Neural cell (in vitro differentiated cells): ENCODE data around the gene SH3D19. TPM values are rescaled to one million over a fixed set of nuclear protein-coding genes. Genes with fewer than 3 reads are reported as not detected.

Experiments
- H2AFZ ChIP-seq: fragments of 200-600, 300-800 bp; sonication (generic), shearing (Covaris generic); 2 replicates; pipeline ENCODE4 v1.6.0; 2014; ENCODE audit warnings: low read depth, mild to moderate bottlenecking, antibody characterized with exemption, low read length, moderate library complexity
- H3F3A ChIP-seq: fragments of 200-600 bp; shearing (Covaris generic); 2 replicates; pipeline ENCODE4 v1.6.1; 2016; ENCODE audit warnings: mild to moderate bottlenecking, moderate library complexity, mixed read lengths, antibody characterized with exemption, low read length; ENCODE audit not compliant: insufficient read depth, poor library complexity, severe bottlenecking
- H3K27ac ChIP-seq: fragments of 200-600, 300-800 bp; sonication (generic), shearing (Covaris generic); 2 replicates; pipeline ENCODE4 v1.5.1; 2014; ENCODE audit warnings: mild to moderate bottlenecking, low read length, moderate library complexity
- H3K27me3 ChIP-seq: fragments of 300-800, 200-600 bp; sonication (generic), shearing (Covaris generic); 2 replicates; pipeline ENCODE4 v1.6.0; 2014; ENCODE audit warnings: mild to moderate bottlenecking, low read depth, low read length, moderate library complexity; ENCODE audit not compliant: insufficient read depth
- H3K36me3 ChIP-seq: fragments of 300-800, 200-600 bp; sonication (generic), shearing (Covaris generic); 2 replicates; pipeline ENCODE4 v1.5.1; 2014; ENCODE audit warnings: mild to moderate bottlenecking, antibody characterized with exemption, low read length, moderate library complexity; ENCODE audit not compliant: insufficient read depth
- H3K4me2 ChIP-seq: fragments of 300-800, 200-600 bp; sonication (generic), shearing (Covaris generic); 2 replicates; pipeline ENCODE4 v1.6.0; 2014; ENCODE audit warnings: mild to moderate bottlenecking, low read length
- H3K4me3 ChIP-seq: fragments of 300-800, 200-600 bp; sonication (generic), shearing (Covaris generic); 2 replicates; pipeline ENCODE4 v1.5.1; 2014; ENCODE audit warnings: mild to moderate bottlenecking, low read length, moderate library complexity
- H3K79me2 ChIP-seq: fragments of 200-600 bp; shearing (Covaris generic); replicated peaks from 2 replicates; pipeline ENCODE4 v1.6.0; 2014; ENCODE audit warnings: mild to moderate bottlenecking, low read length, moderate library complexity; ENCODE audit not compliant: insufficient read depth
- H3K9ac ChIP-seq: fragments of 300-800, 200-600 bp; sonication (generic), shearing (Covaris generic); 2 replicates; pipeline ENCODE4 v1.6.1; 2016; ENCODE audit warnings: mild to moderate bottlenecking, low read length, mixed read lengths
- H3K9me2 ChIP-seq: fragments of 200-600 bp; shearing (Covaris generic); 2 replicates; pipeline ENCODE4 v1.6.1; 2016; ENCODE audit warnings: mild to moderate bottlenecking, low read length, mixed read lengths; ENCODE audit not compliant: insufficient read depth
- H3K9me3 ChIP-seq: fragments of 200-600, 300-800 bp; sonication (generic), shearing (Covaris generic); 2 replicates; pipeline ENCODE4 v1.6.1; 2016; ENCODE audit warnings: mild to moderate bottlenecking, mixed run types, low read length, moderate library complexity, mixed read lengths
- H4K20me1 ChIP-seq: fragments of 200-600 bp; shearing (Covaris generic); 2 replicates; pipeline ENCODE4 v1.6.1; 2016; ENCODE audit warnings: mild to moderate bottlenecking, mixed run types; ENCODE audit not compliant: insufficient read depth
- EP300 ChIP-seq: fragments of 450-650 bp; conservative IDR thresholded peaks from 2 replicates; pipeline ENCODE4 v1.6.1; 2014; ENCODE audit warnings: antibody characterized with exemption, mild to moderate bottlenecking, moderate library complexity; ENCODE audit not compliant: poor library complexity, severe bottlenecking
- EZH2 ChIP-seq: fragments of 200-600, 300-800 bp; shearing (Covaris generic), sonication (generic); IDR thresholded peaks from 2 replicates; pipeline ENCODE4 v1.6.1; 2014; ENCODE audit warnings: antibody characterized with exemption, low read length, borderline replicate concordance, mild to moderate bottlenecking; ENCODE audit not compliant: insufficient read depth, poor library complexity, severe bottlenecking
- MXI1 ChIP-seq: fragments of 450-650 bp; conservative IDR thresholded peaks from 2 replicates; pipeline ENCODE4 v1.6.1; 2014; ENCODE audit warnings: antibody characterized with exemption, mild to moderate bottlenecking; ENCODE audit not compliant: poor library complexity, severe bottlenecking
- POLR2AphosphoS5 ChIP-seq: IDR thresholded peaks from 2 replicates; pipeline ENCODE4 v1.6.1; 2012
- RAD21 ChIP-seq: fragments of 450-650 bp; conservative IDR thresholded peaks from 2 replicates; pipeline ENCODE4 v1.6.1; 2014; ENCODE audit warnings: antibody characterized with exemption, mild to moderate bottlenecking, moderate library complexity
- SMC3 ChIP-seq: fragments of 450-650 bp; conservative IDR thresholded peaks from 2 replicates; pipeline ENCODE4 v1.6.1; 2014; ENCODE audit warnings: antibody characterized with exemption, mild to moderate bottlenecking, moderate library complexity; ENCODE audit not compliant: poor library complexity
- TAF1 ChIP-seq: IDR thresholded peaks from 2 replicates; pipeline ENCODE4 v1.6.1; 2012; ENCODE audit warnings: low read depth
- polyA plus RNA-seq: library from polyadenylated mRNA; depleted of rRNA; stranded (reverse); fragments of >200 nt; gene quantifications from 2 replicates; pipeline ENCODE4 v1.2.3, GENCODE V29; 2014
- TF ChIP-seq, protein P1 (sequence below): IDR thresholded peaks from 2 replicates; pipeline ENCODE4 v1.6.1; 2012; ENCODE audit warnings: borderline replicate concordance
- TF ChIP-seq, protein P2 (sequence below): fragments of 450-650 bp; IDR thresholded peaks from 2 replicates; pipeline ENCODE4 v1.5.1; 2014; ENCODE audit warnings: antibody characterized with exemption, mild to moderate bottlenecking, moderate library complexity; ENCODE audit not compliant: poor library complexity, severe bottlenecking

Gene SH3D19
- polyA plus RNA-seq, 1 donor from 2014 or later, result 0.46 TPM

DNA sequence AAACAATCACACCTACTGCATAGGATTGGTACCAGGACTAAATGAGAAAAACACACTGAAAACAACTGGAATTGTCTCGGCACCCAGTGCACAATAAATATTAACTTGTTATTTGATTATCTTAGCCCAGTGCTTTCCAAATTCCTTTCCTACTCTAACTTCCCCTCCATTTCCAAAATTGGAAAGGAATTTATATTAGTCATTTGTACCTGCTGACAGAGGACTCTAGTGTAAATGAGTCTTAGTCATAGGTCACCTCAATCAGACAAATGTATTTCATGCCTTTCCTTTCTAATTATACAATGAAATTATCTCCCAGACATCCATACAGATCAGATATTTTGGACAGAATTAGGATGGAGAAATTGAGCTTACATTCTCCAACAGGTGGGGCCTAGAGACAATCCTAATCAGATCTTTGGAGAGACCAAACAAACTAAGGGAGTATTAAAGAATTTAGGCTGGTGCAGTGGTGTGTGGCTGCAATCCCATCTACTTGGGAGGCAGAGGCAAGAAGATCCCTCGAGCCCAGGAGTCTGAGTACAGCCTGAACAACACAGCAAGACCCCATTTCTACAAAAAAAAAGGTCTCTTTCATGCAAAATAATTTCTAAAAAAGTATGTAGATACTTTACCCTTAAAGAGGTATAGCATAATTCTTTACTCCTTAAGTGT is 10.1 kb downstream of the SH3D19 start:
- Histone ChIP-seq H3K4me2 (no peak overlapping the region), H4K20me1 (no peaks in the 10 kb centered on the region)

DNA sequence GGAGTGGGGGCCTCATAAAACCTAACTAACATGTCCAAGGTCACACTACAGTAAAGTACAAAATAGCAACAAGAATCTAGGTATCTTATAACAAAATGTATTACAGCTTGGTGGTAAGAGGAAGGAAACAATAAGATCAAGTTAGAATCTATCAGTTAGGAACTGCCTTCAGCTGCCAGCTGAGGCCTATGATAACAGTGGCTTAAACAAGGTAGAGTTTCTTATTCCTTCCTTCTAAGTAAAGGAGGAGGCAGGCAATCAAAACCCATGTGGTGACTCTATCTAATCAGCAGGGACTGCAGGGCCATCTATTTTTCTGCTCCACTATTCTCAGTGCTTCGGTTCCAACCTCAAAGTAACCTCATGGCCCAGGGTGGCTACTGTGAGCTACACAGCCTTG is 10.9 kb downstream of the SH3D19 start:
- Histone ChIP-seq H3K27ac (no peak overlapping the region), H3K9me2 (no peaks in the 10 kb centered on the region), H3K4me3 (no peak overlapping the region), H2AFZ (no peak overlapping the region), H3K27me3 (no peaks in the 10 kb centered on the region), H3K4me2 (no peak overlapping the region), H3K79me2 (no peaks in the 10 kb centered on the region), H3K9ac (no peak overlapping the region), H3K9me3 (no peaks in the 10 kb centered on the region), H3K36me3 (no peaks in the 10 kb centered on the region), H3F3A (no peaks in the 10 kb centered on the region), H4K20me1 (no peaks in the 10 kb centered on the region)
- TF ChIP-seq EZH2, result no peak
- TF ChIP-seq POLR2AphosphoS5, result no peak
- TF ChIP-seq, protein P1, sequence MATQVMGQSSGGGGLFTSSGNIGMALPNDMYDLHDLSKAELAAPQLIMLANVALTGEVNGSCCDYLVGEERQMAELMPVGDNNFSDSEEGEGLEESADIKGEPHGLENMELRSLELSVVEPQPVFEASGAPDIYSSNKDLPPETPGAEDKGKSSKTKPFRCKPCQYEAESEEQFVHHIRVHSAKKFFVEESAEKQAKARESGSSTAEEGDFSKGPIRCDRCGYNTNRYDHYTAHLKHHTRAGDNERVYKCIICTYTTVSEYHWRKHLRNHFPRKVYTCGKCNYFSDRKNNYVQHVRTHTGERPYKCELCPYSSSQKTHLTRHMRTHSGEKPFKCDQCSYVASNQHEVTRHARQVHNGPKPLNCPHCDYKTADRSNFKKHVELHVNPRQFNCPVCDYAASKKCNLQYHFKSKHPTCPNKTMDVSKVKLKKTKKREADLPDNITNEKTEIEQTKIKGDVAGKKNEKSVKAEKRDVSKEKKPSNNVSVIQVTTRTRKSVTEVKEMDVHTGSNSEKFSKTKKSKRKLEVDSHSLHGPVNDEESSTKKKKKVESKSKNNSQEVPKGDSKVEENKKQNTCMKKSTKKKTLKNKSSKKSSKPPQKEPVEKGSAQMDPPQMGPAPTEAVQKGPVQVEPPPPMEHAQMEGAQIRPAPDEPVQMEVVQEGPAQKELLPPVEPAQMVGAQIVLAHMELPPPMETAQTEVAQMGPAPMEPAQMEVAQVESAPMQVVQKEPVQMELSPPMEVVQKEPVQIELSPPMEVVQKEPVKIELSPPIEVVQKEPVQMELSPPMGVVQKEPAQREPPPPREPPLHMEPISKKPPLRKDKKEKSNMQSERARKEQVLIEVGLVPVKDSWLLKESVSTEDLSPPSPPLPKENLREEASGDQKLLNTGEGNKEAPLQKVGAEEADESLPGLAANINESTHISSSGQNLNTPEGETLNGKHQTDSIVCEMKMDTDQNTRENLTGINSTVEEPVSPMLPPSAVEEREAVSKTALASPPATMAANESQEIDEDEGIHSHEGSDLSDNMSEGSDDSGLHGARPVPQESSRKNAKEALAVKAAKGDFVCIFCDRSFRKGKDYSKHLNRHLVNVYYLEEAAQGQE, result no peak
- no peak for TF ChIP-seq SMC3
- TF ChIP-seq, protein P2, sequence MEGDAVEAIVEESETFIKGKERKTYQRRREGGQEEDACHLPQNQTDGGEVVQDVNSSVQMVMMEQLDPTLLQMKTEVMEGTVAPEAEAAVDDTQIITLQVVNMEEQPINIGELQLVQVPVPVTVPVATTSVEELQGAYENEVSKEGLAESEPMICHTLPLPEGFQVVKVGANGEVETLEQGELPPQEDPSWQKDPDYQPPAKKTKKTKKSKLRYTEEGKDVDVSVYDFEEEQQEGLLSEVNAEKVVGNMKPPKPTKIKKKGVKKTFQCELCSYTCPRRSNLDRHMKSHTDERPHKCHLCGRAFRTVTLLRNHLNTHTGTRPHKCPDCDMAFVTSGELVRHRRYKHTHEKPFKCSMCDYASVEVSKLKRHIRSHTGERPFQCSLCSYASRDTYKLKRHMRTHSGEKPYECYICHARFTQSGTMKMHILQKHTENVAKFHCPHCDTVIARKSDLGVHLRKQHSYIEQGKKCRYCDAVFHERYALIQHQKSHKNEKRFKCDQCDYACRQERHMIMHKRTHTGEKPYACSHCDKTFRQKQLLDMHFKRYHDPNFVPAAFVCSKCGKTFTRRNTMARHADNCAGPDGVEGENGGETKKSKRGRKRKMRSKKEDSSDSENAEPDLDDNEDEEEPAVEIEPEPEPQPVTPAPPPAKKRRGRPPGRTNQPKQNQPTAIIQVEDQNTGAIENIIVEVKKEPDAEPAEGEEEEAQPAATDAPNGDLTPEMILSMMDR, result no peak
- TF ChIP-seq TAF1, result no peak
- no peak for TF ChIP-seq EP300
- no peak for TF ChIP-seq MXI1
- no peak for TF ChIP-seq RAD21

More for the DNA sequence above, 10.1 kb downstream of the SH3D19 start:
- Histone ChIP-seq H3K27me3 (no peaks in the 10 kb centered on the region), H3F3A (no peaks in the 10 kb centered on the region), H2AFZ (no peak overlapping the region), H3K36me3 (no peaks in the 10 kb centered on the region), H3K9me3 (no peaks in the 10 kb centered on the region), H3K79me2 (no peaks in the 10 kb centered on the region), H3K9me2 (no peaks in the 10 kb centered on the region), H3K9ac (no peak overlapping the region), H3K4me3 (no peak overlapping the region), H3K27ac (no peak overlapping the region)
- no peak for TF ChIP-seq MXI1
- no peak for TF ChIP-seq TAF1
- no peak for TF ChIP-seq EP300
- TF ChIP-seq, protein P2, result no peak
- no peak for TF ChIP-seq EZH2
- no peak for TF ChIP-seq RAD21
- TF ChIP-seq, protein P1, result no peak
- TF ChIP-seq SMC3, result no peak
- no peak for TF ChIP-seq POLR2AphosphoS5
